ENCODE data around the gene ERFL.
A peak's percentile ranks its signal among the peaks of the same experiment; 100 is the strongest.
"Not testable (repeated sequence)": the region's sequence is repeated elsewhere in the genome, so short reads cannot be mapped to it uniquely, and the experiment has no call there.

Gene ERFL

DNA sequence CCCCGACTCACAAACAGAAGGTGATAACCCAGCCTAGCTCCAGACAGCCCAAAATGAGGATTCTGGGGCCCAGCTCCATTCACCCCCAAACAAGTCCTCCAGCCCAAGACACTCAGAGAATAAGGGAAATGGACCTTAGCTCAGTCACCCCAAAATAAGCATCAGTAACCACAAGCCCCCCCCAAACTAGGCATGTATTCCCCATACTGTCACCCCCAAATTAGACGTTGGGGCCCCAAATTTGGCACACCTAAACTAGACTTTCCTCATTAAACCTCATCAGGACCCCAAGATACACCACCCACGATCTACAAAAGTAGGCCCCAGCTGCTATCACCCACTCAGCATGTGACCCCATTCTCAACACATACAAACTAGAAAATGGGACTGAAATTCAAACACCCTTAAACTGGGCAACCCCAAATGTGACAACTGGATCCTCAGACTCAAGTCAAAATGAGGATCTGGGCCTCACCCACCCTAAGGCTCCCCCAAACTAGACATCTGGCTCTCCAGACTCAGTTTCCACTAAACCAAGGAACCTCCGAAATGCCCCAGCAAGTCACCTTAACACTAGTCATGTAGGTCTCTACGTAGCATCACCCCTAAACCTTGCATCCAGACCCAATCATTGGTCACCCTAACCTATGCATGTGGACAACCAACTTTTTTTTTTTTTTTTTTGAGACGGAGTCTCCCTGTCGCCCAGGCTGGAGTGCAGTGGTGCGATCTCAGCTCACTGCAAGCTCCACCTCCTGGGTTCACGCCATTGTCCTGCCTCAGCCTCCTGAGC, 13.4 kb upstream of the ERFL start:
- no peak for DNase-seq

DNA sequence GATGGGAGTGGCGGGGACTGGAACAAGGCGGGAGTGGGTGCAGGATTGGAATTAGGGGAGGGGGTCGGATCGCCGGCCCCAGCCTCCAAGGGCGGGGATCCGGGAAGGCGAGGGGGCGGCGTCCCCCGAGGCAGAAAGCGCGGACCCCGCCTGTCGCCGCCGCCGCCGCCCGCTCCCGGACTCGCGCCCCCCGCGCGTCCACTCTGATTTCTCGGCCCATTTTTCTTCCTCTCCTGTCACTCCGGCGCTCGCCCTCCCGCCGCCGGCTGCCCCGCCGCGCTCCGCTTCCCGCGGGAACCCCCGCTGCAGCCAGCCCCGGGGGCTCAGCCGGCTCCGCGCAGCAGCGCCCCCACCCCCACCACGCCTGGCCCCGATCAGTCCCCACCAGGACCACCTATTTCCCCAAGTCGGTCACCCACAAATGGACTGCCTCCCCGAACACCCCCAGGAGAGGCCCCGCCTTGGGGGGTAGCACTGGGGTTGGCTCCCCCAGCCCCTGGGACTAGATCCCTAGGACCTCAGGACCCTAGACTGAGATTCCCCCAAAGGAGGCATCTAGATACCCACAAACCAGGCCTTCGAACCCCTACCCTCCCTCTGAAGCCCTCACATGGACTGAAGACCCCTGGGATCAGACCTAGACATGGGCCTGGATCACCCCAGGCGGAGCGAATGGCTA, 12.6 kb upstream of the ERFL start:
- DNase-seq: no peak

GRCh38 chr19:41939861-41940730, 11.8 kb upstream of the ERFL start:
- peak; percentile 77 for DNase-seq

- DNase-seq: not testable (repeated sequence)
Measured at GRCh38 chr19:41939209-41939608, 11.0 kb upstream of the ERFL start.

GRCh38 chr19:41937525-41938468, 9.5 kb upstream of the ERFL start:
- no peak for DNase-seq

- no peak for DNase-seq
Measured at GRCh38 chr19:41936961-41937360, 8.7 kb upstream of the ERFL start.

DNA sequence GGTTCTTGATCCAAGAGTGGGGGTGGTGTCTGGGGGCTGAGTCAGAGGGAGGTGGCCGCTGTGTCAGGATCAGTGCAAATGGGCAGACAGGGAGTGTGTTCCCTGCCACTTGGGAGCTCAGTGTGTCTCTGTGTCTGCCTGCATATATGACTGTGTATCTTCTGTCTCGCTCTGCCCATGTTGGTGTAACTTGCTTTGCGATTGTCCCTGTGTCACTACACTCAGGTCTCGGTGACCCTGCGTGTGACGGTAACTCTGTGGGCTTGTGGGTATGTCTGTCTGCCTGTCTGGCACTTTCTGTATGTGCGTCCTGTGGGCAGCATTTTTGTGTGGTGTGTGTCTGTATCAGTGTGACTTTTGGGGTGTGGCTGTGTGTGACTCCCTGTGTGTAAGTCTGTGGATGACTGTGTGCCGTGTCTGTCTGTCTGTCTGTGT, 8.2 kb upstream of the ERFL start:
- peak; percentile 70 for DNase-seq

DNA sequence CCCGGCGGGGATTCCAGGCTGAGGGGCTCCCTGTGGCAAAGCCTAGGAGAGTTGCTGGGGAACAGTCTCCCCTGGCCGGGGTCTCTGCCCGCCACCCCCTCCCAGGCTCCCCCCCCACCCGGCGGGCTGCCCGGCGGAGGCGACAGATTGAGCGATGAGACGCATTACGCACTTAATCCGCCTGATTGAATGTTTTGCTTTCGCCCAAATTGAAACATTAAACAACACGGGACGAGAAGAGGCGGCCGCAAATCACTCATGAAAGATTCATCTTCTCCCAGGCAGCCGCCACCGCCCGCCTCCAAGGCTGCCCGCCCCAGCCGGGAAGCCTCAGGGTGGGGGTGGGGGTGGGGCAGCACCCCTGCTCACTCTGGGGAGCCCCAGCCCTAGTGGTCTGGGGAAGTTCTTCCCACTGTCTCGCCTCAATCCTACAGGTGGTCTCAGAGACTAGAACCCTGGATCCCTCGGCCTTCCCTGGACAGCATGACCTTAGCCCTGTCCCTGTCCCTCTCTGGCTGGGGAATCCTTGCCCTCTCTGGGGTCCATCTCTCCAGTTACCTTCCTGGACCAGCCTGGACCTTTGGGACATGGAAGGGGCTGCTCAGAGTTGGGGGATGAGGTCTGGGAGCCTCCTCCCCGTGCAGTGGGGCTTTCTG, 7.6 kb upstream of the ERFL start:
- DNase-seq: no peak

GRCh38 chr19:41934849-41935374, 6.7 kb upstream of the ERFL start:
- peak; percentile 82 for DNase-seq

DNA sequence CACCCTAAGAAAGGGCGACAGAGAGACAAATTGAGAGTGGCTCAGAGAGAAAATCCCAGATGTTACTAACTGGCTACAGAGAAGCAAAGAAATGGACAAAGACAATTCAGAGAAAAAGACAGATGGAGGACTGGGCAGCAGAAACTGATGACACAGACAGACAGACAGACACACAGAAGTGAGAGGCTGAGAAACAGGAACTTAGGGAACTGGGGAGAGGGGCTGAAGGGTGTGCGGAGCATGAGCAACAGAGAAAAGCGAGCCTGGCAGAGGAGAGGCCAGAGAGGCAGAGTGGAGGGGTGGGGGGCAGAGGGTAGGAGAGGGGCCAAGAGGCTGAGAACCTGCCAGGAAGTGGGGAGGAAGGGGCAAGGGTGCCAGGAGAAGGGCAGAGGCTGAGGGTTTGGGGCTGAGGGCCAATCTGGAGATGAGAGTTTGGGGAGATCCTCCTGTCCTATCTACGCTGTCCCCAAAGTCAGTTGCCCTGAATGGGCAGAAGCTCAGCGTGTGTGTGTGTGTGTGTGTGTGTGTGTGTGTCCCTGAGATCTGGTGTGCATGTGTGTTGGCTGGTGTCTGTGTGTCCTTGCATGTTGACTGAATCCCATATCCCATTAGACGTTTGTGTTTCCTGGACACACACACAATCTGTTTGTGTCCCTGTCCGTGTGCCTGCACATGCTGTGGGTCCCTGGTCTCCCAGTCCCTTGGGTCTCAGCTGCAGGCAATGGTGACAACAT, 5.6 kb upstream of the ERFL start:
- DNase-seq: no peak

GRCh38 chr19:41932720-41933332, 4.6 kb upstream of the ERFL start:
- DNase-seq: no peak

DNA sequence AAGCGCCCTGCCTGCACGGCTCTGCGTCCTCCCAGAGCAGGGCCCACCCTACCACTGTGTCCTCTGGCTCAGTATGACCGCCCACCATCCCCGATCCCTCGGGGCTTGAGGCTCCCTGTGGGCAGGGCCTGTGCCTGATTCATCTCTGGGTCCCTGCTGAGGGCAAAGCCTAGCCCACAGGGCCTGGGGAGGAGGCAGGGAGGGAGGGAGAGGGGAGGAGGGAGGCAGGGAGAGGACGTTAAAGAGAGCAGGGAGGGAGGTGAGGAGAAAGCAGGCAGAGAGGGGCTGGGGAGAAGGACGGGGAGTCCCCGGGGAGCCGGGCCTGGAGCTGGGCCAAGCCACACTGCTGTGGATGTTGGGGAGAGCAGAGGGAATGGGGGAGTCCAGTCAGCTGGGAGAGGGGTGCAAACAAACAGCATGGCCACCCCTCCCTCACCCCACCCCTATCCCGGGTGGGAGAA, 4.0 kb upstream of the ERFL start:
- DNase-seq: no peak

- DNase-seq: no peak
Measured at GRCh38 chr19:41930926-41931592, 2.8 kb upstream of the ERFL start.

DNA sequence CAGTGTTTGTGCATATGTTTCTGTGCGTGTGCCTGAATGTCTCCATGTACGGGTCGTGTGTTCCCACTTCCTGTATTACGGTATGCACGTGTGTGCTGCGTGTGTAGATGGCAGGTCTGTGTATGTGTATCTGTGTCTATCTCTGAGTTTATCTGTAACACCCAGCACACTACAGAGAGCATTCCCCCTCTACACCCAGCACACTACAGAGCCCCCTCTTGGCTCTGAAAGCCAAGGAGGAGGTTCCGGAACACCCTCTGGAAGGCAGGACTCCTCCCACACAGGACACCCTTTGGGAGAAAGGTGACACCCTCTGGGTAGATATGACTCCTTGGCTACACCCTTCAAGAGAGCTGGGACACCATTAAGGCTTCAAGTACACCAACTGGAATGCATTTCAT, 2.1 kb upstream of the ERFL start:
- DNase-seq: no peak

DNA sequence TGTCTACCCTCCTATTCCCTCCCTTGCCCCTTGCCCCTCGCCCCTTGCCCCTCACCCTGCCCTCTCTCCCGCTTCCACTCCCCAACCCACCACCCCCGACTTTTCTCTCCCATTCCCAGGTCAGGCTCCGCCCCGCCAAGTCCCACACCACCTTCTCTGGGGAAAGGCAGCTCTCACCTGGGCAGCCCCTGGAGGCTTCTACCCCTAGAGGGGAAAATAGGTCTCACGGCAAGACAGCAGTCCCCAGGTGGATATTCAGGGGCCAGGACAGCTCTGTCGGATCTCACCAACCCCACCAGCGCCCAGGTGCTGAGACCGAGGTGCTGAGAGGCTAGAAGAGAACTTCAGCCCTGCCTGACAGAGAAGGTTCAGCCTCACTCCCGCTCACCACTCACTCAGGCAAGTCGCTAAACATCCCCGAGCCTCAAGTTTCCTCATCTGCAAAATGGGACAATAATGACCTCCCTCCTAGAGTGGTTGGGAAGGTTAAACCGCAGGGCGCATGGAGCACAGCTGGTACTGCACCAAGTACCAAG, 1.4 kb upstream of the ERFL start:
- no peak for DNase-seq

DNA sequence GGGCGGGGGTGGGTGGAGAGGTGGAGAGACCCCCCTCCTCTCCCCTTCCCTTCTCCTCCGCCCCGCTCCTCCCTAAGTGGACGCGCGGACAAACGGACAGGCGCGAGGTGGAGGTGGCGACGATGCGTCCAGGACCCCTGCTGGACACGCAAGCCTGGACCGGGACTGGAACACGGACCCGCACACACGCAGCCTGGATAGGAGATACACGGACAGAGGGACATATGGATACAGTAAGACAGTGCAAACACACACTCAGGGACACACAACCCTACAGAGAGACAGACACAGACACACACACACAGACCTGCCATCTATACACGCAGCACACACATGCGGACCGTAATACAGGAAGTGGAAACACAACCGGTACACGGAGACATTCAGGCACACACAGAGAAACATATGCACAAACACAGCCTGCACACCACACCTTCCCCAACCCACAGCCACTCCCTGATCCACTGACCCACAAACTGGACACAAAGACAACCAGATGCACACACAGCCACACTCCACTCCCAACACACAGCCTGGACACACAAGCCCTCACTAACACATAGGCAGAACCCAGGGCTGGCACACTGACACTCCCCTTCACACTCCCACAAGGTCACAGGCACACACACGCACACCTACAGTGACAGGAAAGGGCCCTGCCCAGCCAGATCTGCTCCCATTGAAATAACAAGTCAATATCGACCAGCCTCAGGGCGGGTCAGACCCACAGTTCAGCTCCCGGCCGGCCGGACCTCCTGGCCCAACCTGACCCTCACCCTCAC, 696 bp upstream of the ERFL start:
- DNase-seq: peak; percentile 50

- no peak for DNase-seq
Measured at GRCh38 chr19:41927497-41928192, 604 bp downstream of the ERFL start.
